ENCODE measurements around the gene DSG3.

GRCh38 chr18:31490833-31491232, 43.3 kb downstream of the DSG3 start:
- TF ChIP-seq CTCF (optimal IDR thresholded peaks at IDR 0.05 in 1 of 3, IDR thresholded peaks at IDR 0.05 in 1 of 3, conservative IDR thresholded peaks at IDR 0.05 in 1 of 3; ENCODE audit: extremely low read depth in 1 of 3, insufficient read depth in 2 of 3, low read length in 3 of 3) (no peak), EZH2 (IDR thresholded peaks at IDR 0.05; ENCODE audit: low read length) (no peak)
